ENCODE results near the gene MTERF4. TPM values are rescaled to one million over a fixed set of nuclear protein-coding genes. Genes with fewer than 3 reads are reported as not detected.

MTERF4 gene
- total RNA-seq, 4 donors from 2014 or later = 21.5 to 108 (median 41.3) TPM

GRCh38 chr2:241068136-241068941, 33.7 kb downstream of the MTERF4 start:
- TF ChIP-seq POLR2A (IDR thresholded peaks at IDR 0.05) = no peak
- TF ChIP-seq, protein P1, sequence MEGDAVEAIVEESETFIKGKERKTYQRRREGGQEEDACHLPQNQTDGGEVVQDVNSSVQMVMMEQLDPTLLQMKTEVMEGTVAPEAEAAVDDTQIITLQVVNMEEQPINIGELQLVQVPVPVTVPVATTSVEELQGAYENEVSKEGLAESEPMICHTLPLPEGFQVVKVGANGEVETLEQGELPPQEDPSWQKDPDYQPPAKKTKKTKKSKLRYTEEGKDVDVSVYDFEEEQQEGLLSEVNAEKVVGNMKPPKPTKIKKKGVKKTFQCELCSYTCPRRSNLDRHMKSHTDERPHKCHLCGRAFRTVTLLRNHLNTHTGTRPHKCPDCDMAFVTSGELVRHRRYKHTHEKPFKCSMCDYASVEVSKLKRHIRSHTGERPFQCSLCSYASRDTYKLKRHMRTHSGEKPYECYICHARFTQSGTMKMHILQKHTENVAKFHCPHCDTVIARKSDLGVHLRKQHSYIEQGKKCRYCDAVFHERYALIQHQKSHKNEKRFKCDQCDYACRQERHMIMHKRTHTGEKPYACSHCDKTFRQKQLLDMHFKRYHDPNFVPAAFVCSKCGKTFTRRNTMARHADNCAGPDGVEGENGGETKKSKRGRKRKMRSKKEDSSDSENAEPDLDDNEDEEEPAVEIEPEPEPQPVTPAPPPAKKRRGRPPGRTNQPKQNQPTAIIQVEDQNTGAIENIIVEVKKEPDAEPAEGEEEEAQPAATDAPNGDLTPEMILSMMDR (IDR thresholded peaks at IDR 0.05) = no peak
- H3K27me3 ChIP-seq = no peaks in the 10 kb centered on the region
- no peak for DNase-seq
- H3K4me1 ChIP-seq = no peaks in the 10 kb centered on the region
- no peak overlapping the region for H3K4me3 ChIP-seq
- H3K9me3 ChIP-seq = no peaks in the 10 kb centered on the region
- no peaks in the 10 kb centered on the region for H3K36me3 ChIP-seq
- no peak overlapping the region for H3K27ac ChIP-seq
- intact Hi-C loops (cut with DNase I; ENCODE audit: low total_unique reads) = no loop called here

DNA sequence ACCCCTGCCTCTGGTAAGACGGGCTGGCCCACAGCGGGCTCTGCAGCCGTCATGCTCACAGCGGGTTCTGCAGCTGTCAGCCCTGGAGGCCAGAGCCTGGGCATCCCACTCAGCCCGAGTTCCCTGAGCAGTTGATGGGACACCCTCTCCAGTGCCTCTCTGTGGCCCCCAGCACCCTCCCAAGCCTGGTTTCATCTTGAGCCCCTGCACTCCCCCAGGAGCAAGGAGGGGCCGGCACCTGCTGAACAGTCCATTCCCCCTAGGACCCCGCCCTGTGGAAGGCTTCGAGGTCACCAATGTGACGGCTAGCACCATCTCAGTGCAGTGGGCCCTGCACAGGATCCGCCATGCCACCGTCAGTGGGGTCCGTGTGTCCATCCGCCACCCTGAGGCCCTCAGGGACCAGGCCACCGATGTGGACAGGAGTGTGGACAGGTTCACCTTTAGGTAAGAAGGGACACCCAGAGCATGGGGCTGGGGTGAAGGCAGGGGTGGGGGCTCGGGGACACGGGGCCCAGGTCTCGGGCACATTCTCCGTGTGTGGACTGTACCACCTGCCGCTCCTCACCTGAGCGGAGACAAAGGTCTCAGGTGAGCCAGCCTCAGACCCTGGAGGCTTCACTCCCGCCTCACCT, 34.5 kb downstream of the MTERF4 start:
- Histone ChIP-seq H3K4me1 (no peaks in the 10 kb centered on the region), H3K27me3 (no peaks in the 10 kb centered on the region), H3K27ac (no peak overlapping the region), H3K4me3 (no peak overlapping the region), H3K9me3 (no peaks in the 10 kb centered on the region), H3K36me3 (no peaks in the 10 kb centered on the region)
- no peak for TF ChIP-seq POLR2A (IDR thresholded peaks at IDR 0.05)
- TF ChIP-seq, protein P1 (IDR thresholded peaks at IDR 0.05) = no peak
- intact Hi-C loops (cut with DNase I; ENCODE audit: low total_unique reads) = no loop called here
- no peak for DNase-seq

DNA sequence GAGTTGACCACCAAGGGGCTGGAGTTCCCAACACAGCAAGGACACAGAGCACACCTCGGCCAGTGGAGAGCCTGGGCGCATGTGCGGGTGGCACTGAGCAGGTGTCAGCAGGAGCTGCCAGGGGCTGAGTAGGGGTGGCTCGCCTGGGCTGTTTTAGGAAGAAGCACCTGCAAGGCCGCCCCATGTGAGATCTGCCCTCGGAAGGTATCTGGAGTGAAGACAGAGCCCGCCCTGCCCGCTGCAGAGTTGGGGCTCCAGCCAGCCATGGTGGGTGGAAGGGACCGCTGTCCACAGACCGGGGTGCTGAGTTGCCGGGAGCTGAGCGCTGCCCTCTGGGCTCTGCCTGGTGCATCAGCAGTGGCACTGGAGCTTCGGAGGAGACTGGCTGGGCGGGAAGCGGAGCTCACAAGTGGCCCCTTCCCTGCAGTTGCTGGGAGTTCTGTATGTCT, 35.2 kb downstream of the MTERF4 start:
- H3K27ac ChIP-seq = no peak overlapping the region
- H3K36me3 ChIP-seq = no peaks in the 10 kb centered on the region
- no peaks in the 10 kb centered on the region for H3K4me1 ChIP-seq
- no peaks in the 10 kb centered on the region for H3K27me3 ChIP-seq
- no peaks in the 10 kb centered on the region for H3K9me3 ChIP-seq
- TF ChIP-seq POLR2A (IDR thresholded peaks at IDR 0.05) = no peak
- TF ChIP-seq, protein P1 (IDR thresholded peaks at IDR 0.05) = no peak
- intact Hi-C loops (cut with DNase I; ENCODE audit: low total_unique reads) = no loop called here
- DNase-seq = no peak
- no peak overlapping the region for H3K4me3 ChIP-seq

DNA sequence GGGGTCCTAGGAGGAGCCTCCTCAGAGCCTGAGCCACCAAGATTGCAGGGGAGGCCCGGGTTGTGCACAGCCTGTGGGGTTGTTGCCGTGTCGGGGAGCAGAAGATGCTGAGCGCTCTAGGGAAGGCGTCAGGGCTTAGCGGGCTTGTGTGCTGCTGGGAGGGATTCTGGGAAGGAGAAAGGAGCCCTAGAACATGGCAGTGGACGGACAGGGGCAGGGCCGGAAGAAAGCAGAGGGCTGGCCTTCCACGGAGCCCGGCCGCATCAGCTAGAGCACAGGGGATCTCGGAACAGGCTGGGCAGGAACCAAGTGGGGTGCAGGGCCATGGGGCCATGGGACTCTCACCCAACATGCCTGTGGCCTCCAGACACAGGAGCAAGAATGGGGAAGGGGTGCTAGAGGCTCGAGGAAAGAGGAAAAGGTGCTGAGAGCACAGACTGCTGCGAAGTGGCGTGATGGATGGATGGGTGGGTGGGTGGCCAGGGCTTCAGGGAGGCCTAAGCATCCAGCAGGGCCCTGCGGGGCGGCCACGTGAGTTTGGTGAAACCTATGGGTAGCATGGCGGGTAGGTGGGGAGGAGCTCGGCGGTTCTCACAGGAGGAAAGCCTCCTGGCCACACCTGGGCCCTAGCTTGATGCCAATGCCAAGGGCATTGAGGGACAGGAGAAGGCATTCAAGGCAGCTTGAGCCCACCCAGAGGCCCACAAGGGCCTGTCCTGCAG, 35.8 kb downstream of the MTERF4 start:
- intact Hi-C loops (cut with DNase I; ENCODE audit: low total_unique reads) = no loop called here
- no peaks in the 10 kb centered on the region for H3K4me1 ChIP-seq
- no peaks in the 10 kb centered on the region for H3K27me3 ChIP-seq
- TF ChIP-seq POLR2A (IDR thresholded peaks at IDR 0.05) = no peak
- TF ChIP-seq, protein P1 (IDR thresholded peaks at IDR 0.05) = no peak
- H3K4me3 ChIP-seq = no peak overlapping the region
- no peak for DNase-seq
- no peaks in the 10 kb centered on the region for H3K36me3 ChIP-seq
- H3K9me3 ChIP-seq = no peaks in the 10 kb centered on the region
- no peak overlapping the region for H3K27ac ChIP-seq

Measured in uterus (tissue), 4 donors.